Activated CD4-positive, alpha-beta T cell treated with anti-CD3 and anti-CD28 coated beads, Interleukin-2, amount 10 ng/mL, durations not matched to agents 24 days and 14 days (primary cell): ENCODE results near the gene OSMR. TPM values are rescaled to one million over a fixed set of nuclear protein-coding genes. Genes with fewer than 3 reads are reported as not detected.

Experiments
- total RNA-seq: library from RNA; stranded (reverse); gene quantifications from 2 replicates; pipeline ENCODE4 v1.2.3, GENCODE V29; 2022

Gene OSMR
- total RNA-seq, 1 donor from 2014 or later = not detected

Other genes with a start within 250 kb of the OSMR start
- 31.1 and 34.2 TPM in 2 replicates for gene RICTOR, start 228.4 kb downstream of the OSMR start, total RNA-seq